Stimulated activated CD8-positive, alpha-beta memory T cell treated with anti-CD3 and anti-CD28 coated beads, Interleukin-2, amount 100 ng/mL, for 1 hour (primary cell): ENCODE data around the gene FCER2.

ENCODE experiments used
- DNase-seq, 2 donors: peaks; one replicate each; pipeline ENCODE4 v3.0.0-alpha.2; 2020; ENCODE audit warnings: low read depth in 2 of 2

The FCER2 gene

GRCh38 chr19:7701049-7701653 is 780 bp downstream of the FCER2 start:
- DNase-seq = no peak

GRCh38 chr19:7699417-7700401 is 2.2 kb downstream of the FCER2 start:
- DNase-seq = no peak

GRCh38 chr19:7699003-7699402 is 2.9 kb downstream of the FCER2 start:
- no peak for DNase-seq

GRCh38 chr19:7698583-7698982 is 3.3 kb downstream of the FCER2 start:
- no peak for DNase-seq

- no peak for DNase-seq
These were observed 4.1 kb downstream of the FCER2 start for GRCh38 chr19:7697721-7698287.

GRCh38 chr19:7694499-7694898 is 7.4 kb downstream of the FCER2 start:
- DNase-seq = no peak

- DNase-seq = no peak
These were observed 9.4 kb downstream of the FCER2 start for GRCh38 chr19:7692417-7693088.

- no peak for DNase-seq
These were observed 10.4 kb downstream of the FCER2 start for GRCh38 chr19:7691497-7691896.

GRCh38 chr19:7690779-7691258 is 11.1 kb downstream of the FCER2 start:
- no peak for DNase-seq

- no peak for DNase-seq
These were observed 12.8 kb downstream of the FCER2 start for GRCh38 chr19:7689165-7689564.

- no peak for DNase-seq
These were observed 14.8 kb downstream of the FCER2 start for GRCh38 chr19:7687177-7687576.

- no peak for DNase-seq
These were observed 16.1 kb downstream of the FCER2 start for GRCh38 chr19:7685546-7686445.

- no peak for DNase-seq
These were observed 19.6 kb downstream of the FCER2 start for GRCh38 chr19:7682175-7682855.

GRCh38 chr19:7681340-7682174 is 20.4 kb downstream of the FCER2 start:
- DNase-seq = peak; percentile 51 to 74

- peak; percentile 72 to 76 for DNase-seq
These were observed 21.2 kb downstream of the FCER2 start, which contains the start of gene TRAPPC5 for GRCh38 chr19:7680606-7681339. Gene TRAPPC5, plus strand, starts transcription at chr19:7680833. Its CDS starts 1,421 bp downstream, at chr19:7682254.

GRCh38 chr19:7679771-7680605 is 21.9 kb downstream of the FCER2 start:
- DNase-seq = no peak

GRCh38 chr19:7678971-7679751 is 22.8 kb downstream of the FCER2 start:
- peak in 1 of 2 donors; percentile 54 for DNase-seq
